Testis (tissue), 2 donors: ENCODE results near the gene ABCB6.

Experiments used
- POLR2A ChIP-seq: fragments of 450-650 bp; IDR thresholded peaks from one replicate; pipeline ENCODE4 v1.6.1; 2017; ENCODE audit warnings: antibody characterized with exemption, mild to moderate bottlenecking, moderate library complexity
- TF ChIP-seq, protein P1 (sequence below), 3 experiments: fragments of 450-650 bp in 2 of 3; fragments of 200-600 bp in 1 of 3; sonication (generic) in 1 of 3; IDR thresholded peaks; one replicate each; pipeline ENCODE4 v1.5.1; 2016 to 2019; ENCODE audit warnings: antibody characterized with exemption in 3 of 3, mild to moderate bottlenecking in 2 of 3, moderate library complexity in 1 of 3

DNA sequence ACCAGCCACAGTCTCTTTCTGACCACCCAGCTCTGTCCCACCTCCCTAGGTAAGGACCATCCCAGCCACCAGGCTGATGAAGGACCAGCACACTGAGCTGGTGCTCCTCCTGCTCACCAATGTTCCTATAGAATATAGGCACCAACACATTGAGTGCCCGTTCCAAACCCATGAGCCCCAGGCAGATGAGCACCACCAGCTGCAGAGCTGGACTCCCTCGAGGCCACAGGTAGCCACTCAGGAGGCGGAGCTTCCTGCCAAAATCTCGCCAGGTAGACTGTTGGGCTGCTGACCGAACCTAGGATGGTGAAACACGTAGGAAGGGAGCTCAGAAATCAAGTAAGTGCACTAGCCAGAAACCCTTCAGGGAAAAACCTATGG is 2.2 kb downstream of the ABCB6 start:
- no peak for TF ChIP-seq POLR2A
- TF ChIP-seq, protein P1, sequence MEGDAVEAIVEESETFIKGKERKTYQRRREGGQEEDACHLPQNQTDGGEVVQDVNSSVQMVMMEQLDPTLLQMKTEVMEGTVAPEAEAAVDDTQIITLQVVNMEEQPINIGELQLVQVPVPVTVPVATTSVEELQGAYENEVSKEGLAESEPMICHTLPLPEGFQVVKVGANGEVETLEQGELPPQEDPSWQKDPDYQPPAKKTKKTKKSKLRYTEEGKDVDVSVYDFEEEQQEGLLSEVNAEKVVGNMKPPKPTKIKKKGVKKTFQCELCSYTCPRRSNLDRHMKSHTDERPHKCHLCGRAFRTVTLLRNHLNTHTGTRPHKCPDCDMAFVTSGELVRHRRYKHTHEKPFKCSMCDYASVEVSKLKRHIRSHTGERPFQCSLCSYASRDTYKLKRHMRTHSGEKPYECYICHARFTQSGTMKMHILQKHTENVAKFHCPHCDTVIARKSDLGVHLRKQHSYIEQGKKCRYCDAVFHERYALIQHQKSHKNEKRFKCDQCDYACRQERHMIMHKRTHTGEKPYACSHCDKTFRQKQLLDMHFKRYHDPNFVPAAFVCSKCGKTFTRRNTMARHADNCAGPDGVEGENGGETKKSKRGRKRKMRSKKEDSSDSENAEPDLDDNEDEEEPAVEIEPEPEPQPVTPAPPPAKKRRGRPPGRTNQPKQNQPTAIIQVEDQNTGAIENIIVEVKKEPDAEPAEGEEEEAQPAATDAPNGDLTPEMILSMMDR (IDR thresholded peaks at IDR 0.05) = no peak
